GM06990 (cell line): ENCODE measurements around the gene CARM1.

Source experiments
- DNase-seq: peaks from one replicate; pipeline ENCODE4 v3.0.0-alpha.2; 2011; ENCODE audit not compliant: insufficient read length; ENCODE audit errors: extremely low read depth
- H3K27me3 ChIP-seq: replicated peaks from 2 replicates; pipeline ENCODE4 v1.6.0; 2011; ENCODE audit warnings: low read length; ENCODE audit not compliant: control insufficient read depth, insufficient read depth
- H3K36me3 ChIP-seq: 2 replicates; pipeline ENCODE4 v1.5.1; 2011; ENCODE audit warnings: low read length; ENCODE audit not compliant: control insufficient read depth, insufficient read depth
- H3K4me3 ChIP-seq: replicated peaks from 2 replicates; pipeline ENCODE4 v1.5.1; 2011; ENCODE audit warnings: low read depth, mild to moderate bottlenecking, control low read depth, low read length
- CTCF ChIP-seq: IDR thresholded peaks from 2 replicates; pipeline ENCODE4 v1.5.1; 2011; ENCODE audit warnings: low read length, control low read depth, mild to moderate bottlenecking, inconsistent platforms; ENCODE audit not compliant: insufficient read depth, poor library complexity, severe bottlenecking

CARM1 gene

GRCh38 chr19:10861103-10861651 is 10.2 kb upstream of the CARM1 start:
- DNase-seq, result no peak
- H3K36me3 ChIP-seq, result no peaks in the 10 kb centered on the region

GRCh38 chr19:10862561-10863106 is 8.7 kb upstream of the CARM1 start:
- no peak overlapping the region for H3K4me3 ChIP-seq
- no peaks in the 10 kb centered on the region for H3K27me3 ChIP-seq
- no peak for DNase-seq
- TF ChIP-seq CTCF, result no peak
- H3K36me3 ChIP-seq, result no peaks in the 10 kb centered on the region

More at GRCh38 chr19:10861103-10861651, 10.2 kb upstream of the CARM1 start:
- Histone ChIP-seq H3K27me3 (no peaks in the 10 kb centered on the region), H3K4me3 (no peak overlapping the region)
- peak; percentile 68 for TF ChIP-seq CTCF

GRCh38 chr19:10863107-10863717 is 8.1 kb upstream of the CARM1 start:
- no peaks in the 10 kb centered on the region for H3K36me3 ChIP-seq

GRCh38 chr19:10864538-10864899 is 6.8 kb upstream of the CARM1 start:
- Histone ChIP-seq H3K27me3 (no peaks in the 10 kb centered on the region), H3K4me3 (no peak overlapping the region), H3K36me3 (no peaks in the 10 kb centered on the region; the same call in none of the 2 replicates)
- peak; percentile 97 for TF ChIP-seq CTCF
- no peak for DNase-seq

More at GRCh38 chr19:10863107-10863717, 8.1 kb upstream of the CARM1 start:
- no peak for TF ChIP-seq CTCF
- DNase-seq, result no peak
- Histone ChIP-seq H3K4me3 (no peak overlapping the region), H3K27me3 (no peaks in the 10 kb centered on the region)

- Histone ChIP-seq H3K27me3 (no peaks in the 10 kb centered on the region), H3K4me3 (no peak overlapping the region), H3K36me3 (no peaks in the 10 kb centered on the region; the same call in none of the 2 replicates)
- DNase-seq, result no peak
- no peak for TF ChIP-seq CTCF
These were observed 4.9 kb upstream of the CARM1 start for GRCh38 chr19:10866495-10866894.
